Lung (tissue), 12 donors: Measurements from ENCODE around the gene GRID1. TPM values are rescaled to one million over a fixed set of nuclear protein-coding genes. Genes with fewer than 3 reads are reported as not detected.
A peak's percentile ranks its signal among the peaks of the same experiment; 100 is the strongest.
"Not testable (repeated sequence)": the region's sequence is repeated elsewhere in the genome, so short reads cannot be mapped to it uniquely, and the experiment has no call there.

Experiments used
- ATAC-seq: fragments of 200-7000 bp; cut with Tn5 transposase; one replicate; pipeline ENCODE4 v1.9.1; 2020; ENCODE audit warnings: moderate number of reproducible peaks; ENCODE audit not compliant: insufficient read depth, low FRiP score
- DNase-seq, 3 donors: peaks; one replicate each; pipeline ENCODE4 v3.0.0-alpha.2; 2013 to 2017
- H3K27ac ChIP-seq, 2 donors: one replicate each; pipeline ENCODE4 v1.5.1; 2013; ENCODE audit warnings: mild to moderate bottlenecking in 2 of 2, moderate library complexity in 2 of 2, control low read depth in 1 of 2, inconsistent platforms in 1 of 2, low read depth in 1 of 2, low read length in 1 of 2
- H3K27me3 ChIP-seq, 3 donors: one replicate each; pipeline ENCODE4 v1.5.1; 2013; ENCODE audit warnings: low read length in 2 of 3; ENCODE audit not compliant: control insufficient read depth in 3 of 3, insufficient read depth in 3 of 3
- H3K36me3 ChIP-seq, 4 donors: one replicate each; pipeline ENCODE4 v1.5.1; 2013; ENCODE audit warnings: low read length in 4 of 4, mild to moderate bottlenecking in 1 of 4, moderate library complexity in 1 of 4; ENCODE audit not compliant: control insufficient read depth in 4 of 4, insufficient read depth in 4 of 4
- H3K4me1 ChIP-seq, 5 donors: one replicate each; pipeline ENCODE4 v1.5.1; 2013; ENCODE audit warnings: low read length in 5 of 5, mild to moderate bottlenecking in 2 of 5, moderate library complexity in 1 of 5; ENCODE audit not compliant: control insufficient read depth in 5 of 5, insufficient read depth in 5 of 5
- H3K4me3 ChIP-seq: one replicate; pipeline ENCODE4 v1.5.1; 2013; ENCODE audit warnings: mild to moderate bottlenecking, control low read depth, moderate library complexity
- H3K9ac ChIP-seq, 2 donors: one replicate each; pipeline ENCODE4 v1.5.1; 2013; ENCODE audit warnings: low read length in 2 of 2, control low read depth in 1 of 2; ENCODE audit not compliant: insufficient read depth in 1 of 2
- H3K9me3 ChIP-seq, 4 donors: one replicate each; pipeline ENCODE4 v1.5.1; 2013; ENCODE audit warnings: low read length in 3 of 4, mild to moderate bottlenecking in 1 of 4, moderate library complexity in 1 of 4; ENCODE audit not compliant: control insufficient read depth in 4 of 4, insufficient read depth in 3 of 4
- WGBS, 2 donors: extraction: QIAGEN DNeasy Blood & Tissue Kit; methylation state at CpG; one replicate each; pipeline ENCODE4 v1.1.7; 2013; 5-methylcytosine and 5-hydroxymethylcytosine counted together
- polyA plus RNA-seq, 2 donors: library from polyadenylated mRNA; stranded (reverse); fragments of 200-250 nt; gene quantifications; one replicate each; pipeline ENCODE4 v1.2.1, GENCODE V29; 2013
- total RNA-seq, 2 donors: library from RNA; depleted of rRNA in 1 of 2; stranded (reverse); fragments of >200 nt in 1 of 2; gene quantifications; one replicate each; pipeline ENCODE4 v1.2.1, GENCODE V29; 2014 to 2021
- TF ChIP-seq, protein P1 (sequence below): IDR thresholded peaks from 2 replicates; pipeline ENCODE4 v1.5.1; 2012; ENCODE audit warnings: mild to moderate bottlenecking; ENCODE audit errors: control extremely low read depth, extremely low read depth
- donor health status: control.
- donor health status: control.
- donor health status: Bipolar disorder and iron deficiency.
- donor health status: healthy.
- donor health status: DM: yes; HTN: yes; CAD: no.

Gene GRID1
- total and polyA plus RNA-seq, 4 donors, result 1.1 to 3.6 (median 2.2) TPM

DNA sequence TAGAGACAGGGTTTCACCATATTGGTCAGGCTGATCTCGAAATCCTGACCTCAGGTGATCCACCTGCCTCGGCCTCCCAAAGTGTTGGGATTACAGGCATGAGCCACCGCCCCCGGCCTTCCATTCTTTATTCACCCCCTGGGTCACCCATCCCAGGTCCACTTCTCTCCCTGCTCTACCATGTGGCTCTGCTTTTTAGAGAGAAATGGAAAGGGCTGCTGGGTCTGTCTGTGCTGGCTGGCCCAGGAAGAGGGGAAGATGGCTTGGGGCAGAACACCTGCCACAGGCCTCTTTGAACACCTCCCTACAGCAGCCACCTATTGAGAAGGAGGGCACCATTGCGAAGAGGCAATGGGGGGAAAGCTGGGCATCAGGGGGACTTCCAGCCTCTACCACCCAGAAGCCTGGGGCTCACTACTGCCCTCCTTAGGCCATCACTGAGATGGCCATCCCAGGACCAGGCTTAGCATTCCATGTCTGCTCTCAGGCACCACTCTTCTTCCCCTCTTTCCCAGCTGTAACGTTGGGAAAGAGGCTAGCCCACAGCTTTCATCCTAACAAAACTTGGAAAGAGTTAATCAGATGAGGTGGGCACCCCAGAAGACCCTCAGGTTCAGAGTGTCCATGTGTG is 256.3 kb downstream of the GRID1 start:
- no peak overlapping the region for H3K27ac ChIP-seq
- WGBS, 2 donors, result 80% methylated on average over 6 of the region's 6 CpGs
- ATAC-seq, result no peak

DNA sequence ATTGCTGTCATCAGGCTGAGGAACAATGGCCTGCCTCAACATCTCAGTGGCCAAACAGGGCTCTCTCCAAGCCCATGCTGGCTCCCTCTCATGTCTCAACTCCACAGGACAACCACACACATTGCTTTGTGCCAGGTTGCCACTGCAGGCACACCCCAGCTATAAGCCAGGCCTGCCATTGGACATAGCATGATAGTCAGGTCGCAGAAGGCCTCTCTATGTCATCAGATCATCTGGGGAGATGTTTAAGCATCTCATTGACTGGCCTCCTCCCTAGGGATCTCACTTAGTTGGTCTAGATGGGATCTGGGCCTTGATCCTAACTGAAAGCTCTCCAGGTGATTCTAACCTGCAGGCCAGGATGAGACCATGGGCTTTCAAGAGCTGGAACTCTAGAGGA is 257.2 kb downstream of the GRID1 start:
- DNase-seq, result no peak
- TF ChIP-seq, protein P1, sequence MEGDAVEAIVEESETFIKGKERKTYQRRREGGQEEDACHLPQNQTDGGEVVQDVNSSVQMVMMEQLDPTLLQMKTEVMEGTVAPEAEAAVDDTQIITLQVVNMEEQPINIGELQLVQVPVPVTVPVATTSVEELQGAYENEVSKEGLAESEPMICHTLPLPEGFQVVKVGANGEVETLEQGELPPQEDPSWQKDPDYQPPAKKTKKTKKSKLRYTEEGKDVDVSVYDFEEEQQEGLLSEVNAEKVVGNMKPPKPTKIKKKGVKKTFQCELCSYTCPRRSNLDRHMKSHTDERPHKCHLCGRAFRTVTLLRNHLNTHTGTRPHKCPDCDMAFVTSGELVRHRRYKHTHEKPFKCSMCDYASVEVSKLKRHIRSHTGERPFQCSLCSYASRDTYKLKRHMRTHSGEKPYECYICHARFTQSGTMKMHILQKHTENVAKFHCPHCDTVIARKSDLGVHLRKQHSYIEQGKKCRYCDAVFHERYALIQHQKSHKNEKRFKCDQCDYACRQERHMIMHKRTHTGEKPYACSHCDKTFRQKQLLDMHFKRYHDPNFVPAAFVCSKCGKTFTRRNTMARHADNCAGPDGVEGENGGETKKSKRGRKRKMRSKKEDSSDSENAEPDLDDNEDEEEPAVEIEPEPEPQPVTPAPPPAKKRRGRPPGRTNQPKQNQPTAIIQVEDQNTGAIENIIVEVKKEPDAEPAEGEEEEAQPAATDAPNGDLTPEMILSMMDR, result no peak
- ATAC-seq, result no peak
- peaks cover 0 to 5% (median 0%) of the 10 kb centered on the region in 5 donors for H3K4me1 ChIP-seq
- H3K9me3 ChIP-seq, result no peaks in the 10 kb centered on the region
- no peak overlapping the region for H3K27ac ChIP-seq
- H3K36me3 ChIP-seq, result no peaks in the 10 kb centered on the region
- H3K9ac ChIP-seq, result no peak overlapping the region
- no peaks in the 10 kb centered on the region for H3K27me3 ChIP-seq
- 85% methylated on average over 1 of the region's 1 CpG for WGBS, 2 donors
- no peak overlapping the region for H3K4me3 ChIP-seq

More for the DNA sequence above, 256.3 kb downstream of the GRID1 start:
- no peak overlapping the region for H3K4me3 ChIP-seq
- peaks cover 0 to 5% (median 0%) of the 10 kb centered on the region in 5 donors for H3K4me1 ChIP-seq
- no peak overlapping the region for H3K9ac ChIP-seq
- no peak for DNase-seq
- H3K9me3 ChIP-seq, result no peaks in the 10 kb centered on the region
- H3K36me3 ChIP-seq, result no peaks in the 10 kb centered on the region
- H3K27me3 ChIP-seq, result no peaks in the 10 kb centered on the region
- TF ChIP-seq, protein P1, result no peak

DNA sequence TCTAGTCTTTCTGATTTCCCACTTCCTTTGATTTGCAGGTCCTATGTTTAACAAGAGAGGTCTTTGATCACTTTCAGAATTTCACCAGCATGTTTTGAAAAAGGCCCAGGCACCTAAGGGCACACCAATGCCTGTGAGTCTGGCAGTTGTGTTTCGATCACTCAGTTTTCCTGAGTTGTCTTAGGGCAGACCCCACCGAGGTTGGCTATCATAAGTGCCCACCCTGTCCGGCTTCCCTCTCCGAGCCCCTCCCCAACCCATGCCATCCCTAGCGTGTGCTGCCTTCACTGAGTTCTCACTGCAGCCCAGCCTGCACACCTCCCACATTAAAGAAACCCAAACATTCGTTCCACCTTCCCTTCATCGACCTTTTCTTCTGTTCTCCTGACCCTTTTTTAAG is 257.9 kb downstream of the GRID1 start:
- Histone ChIP-seq H3K27me3 (no peaks in the 10 kb centered on the region), H3K9ac (no peak overlapping the region), H3K27ac (no peak overlapping the region), H3K4me1 (peaks cover 0 to 5% (median 0%) of the 10 kb centered on the region in 5 donors), H3K4me3 (no peak overlapping the region), H3K36me3 (no peaks in the 10 kb centered on the region), H3K9me3 (no peaks in the 10 kb centered on the region)
- ATAC-seq (no peak), DNase-seq (no peak)
- 73 to 86% methylated on average over 7 of the region's 7 CpGs for WGBS, 2 donors
- TF ChIP-seq, protein P1, result no peak

GRCh38 chr10:86107611-86108310 is 258.8 kb downstream of the GRID1 start:
- H3K9me3 ChIP-seq, H3K27me3 ChIP-seq, H3K36me3 ChIP-seq, H3K27ac ChIP-seq, H3K4me1 ChIP-seq, H3K4me3 ChIP-seq, ATAC-seq, H3K9ac ChIP-seq: not testable (repeated sequence)
- WGBS, 2 donors, result 68 to 80% methylated on average over 16 of the region's 16 CpGs
- peak in 1 of 3 donors; percentile 11 for DNase-seq
